Gastroesophageal sphincter (tissue), 3 donors: Measurements from ENCODE around the gene TRMT13.

Source experiments
- EP300 ChIP-seq: sonication (generic); formaldehyde crosslinking; IDR thresholded peaks from one replicate; pipeline ENCODE4 v1.6.1; 2017; ENCODE audit warnings: antibody characterized with exemption, mild to moderate bottlenecking
- POLR2A ChIP-seq, 2 donors: fragments of 450-650 bp; IDR thresholded peaks; one replicate each; pipeline ENCODE4 v1.6.1; 2017; ENCODE audit warnings: antibody characterized with exemption in 2 of 2, mild to moderate bottlenecking in 2 of 2, moderate library complexity in 1 of 2
- TF ChIP-seq, protein P1 (sequence below), 4 experiments: fragments of 200-600 bp in 2 of 4; fragments of 450-650 bp in 2 of 4; sonication (generic) in 1 of 4; IDR thresholded peaks; one replicate each; pipeline ENCODE4 v1.5.1; 2017 to 2019; ENCODE audit warnings: antibody characterized with exemption in 4 of 4, mild to moderate bottlenecking in 2 of 4, moderate library complexity in 2 of 4

DNA sequence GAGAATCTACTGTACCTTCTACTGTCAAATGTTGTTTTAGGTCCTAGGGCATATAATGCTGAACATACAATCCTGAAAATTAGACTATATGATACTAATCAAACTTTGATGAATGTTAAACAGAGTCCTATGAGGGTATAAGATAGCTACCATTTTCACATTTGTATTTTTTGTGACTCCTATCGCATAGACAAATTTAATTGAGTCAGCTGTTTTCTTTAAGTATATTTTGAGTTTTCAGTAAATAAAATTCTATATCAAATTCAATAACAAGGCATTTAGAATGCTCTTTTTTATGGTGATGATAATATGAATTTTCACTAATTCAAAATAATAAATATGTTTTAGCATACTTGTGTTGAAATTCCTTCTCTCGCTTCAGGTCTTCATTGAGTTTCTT is 35.1 kb downstream of the TRMT13 start:
- TF ChIP-seq, protein P1, sequence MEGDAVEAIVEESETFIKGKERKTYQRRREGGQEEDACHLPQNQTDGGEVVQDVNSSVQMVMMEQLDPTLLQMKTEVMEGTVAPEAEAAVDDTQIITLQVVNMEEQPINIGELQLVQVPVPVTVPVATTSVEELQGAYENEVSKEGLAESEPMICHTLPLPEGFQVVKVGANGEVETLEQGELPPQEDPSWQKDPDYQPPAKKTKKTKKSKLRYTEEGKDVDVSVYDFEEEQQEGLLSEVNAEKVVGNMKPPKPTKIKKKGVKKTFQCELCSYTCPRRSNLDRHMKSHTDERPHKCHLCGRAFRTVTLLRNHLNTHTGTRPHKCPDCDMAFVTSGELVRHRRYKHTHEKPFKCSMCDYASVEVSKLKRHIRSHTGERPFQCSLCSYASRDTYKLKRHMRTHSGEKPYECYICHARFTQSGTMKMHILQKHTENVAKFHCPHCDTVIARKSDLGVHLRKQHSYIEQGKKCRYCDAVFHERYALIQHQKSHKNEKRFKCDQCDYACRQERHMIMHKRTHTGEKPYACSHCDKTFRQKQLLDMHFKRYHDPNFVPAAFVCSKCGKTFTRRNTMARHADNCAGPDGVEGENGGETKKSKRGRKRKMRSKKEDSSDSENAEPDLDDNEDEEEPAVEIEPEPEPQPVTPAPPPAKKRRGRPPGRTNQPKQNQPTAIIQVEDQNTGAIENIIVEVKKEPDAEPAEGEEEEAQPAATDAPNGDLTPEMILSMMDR (IDR thresholded peaks at IDR 0.05), result no peak
- TF ChIP-seq POLR2A (IDR thresholded peaks at IDR 0.05) (no peak), EP300 (no peak)
